Astrocyte (in vitro differentiated cells and primary cell): ENCODE measurements around the gene C13orf46. TPM values are rescaled to one million over a fixed set of nuclear protein-coding genes. Genes with fewer than 3 reads are reported as not detected.

ENCODE experiments used
- DNase-seq: peaks from one replicate; pipeline ENCODE4 v3.0.0-alpha.2; 2010; ENCODE audit warnings: low read depth
- FAIRE-seq: peaks from 2 replicates; lab custom pipeline; 2011; peaks lifted over from hg19 to GRCh38; lab: Jason Lieb, UNC
- H2AFZ ChIP-seq: 2 replicates; pipeline ENCODE4 v1.6.0; 2012; ENCODE audit warnings: low read depth, low read length, inconsistent platforms
- H3K27ac ChIP-seq: 2 replicates; pipeline ENCODE4 v1.5.1; 2011; ENCODE audit warnings: low read depth, low read length, inconsistent platforms
- H3K27me3 ChIP-seq: 2 replicates; pipeline ENCODE4 v1.6.0; 2011; ENCODE audit warnings: low read length, inconsistent platforms; ENCODE audit not compliant: insufficient read depth
- H3K36me3 ChIP-seq: 2 replicates; pipeline ENCODE4 v1.5.1; 2011; ENCODE audit warnings: low read length, inconsistent platforms; ENCODE audit not compliant: insufficient read depth
- H3K4me1 ChIP-seq: 2 replicates; pipeline ENCODE4 v1.5.1; 2011; ENCODE audit warnings: low read length, inconsistent platforms; ENCODE audit not compliant: insufficient read depth
- H3K4me2 ChIP-seq: 2 replicates; pipeline ENCODE4 v1.6.0; 2012; ENCODE audit warnings: low read length, inconsistent platforms
- H3K4me3 ChIP-seq: 2 replicates; pipeline ENCODE4 v1.5.1; 2011; ENCODE audit warnings: low read depth, mild to moderate bottlenecking, low read length, inconsistent platforms; ENCODE audit not compliant: insufficient read depth
- H3K79me2 ChIP-seq: 2 replicates; pipeline ENCODE4 v1.6.0; 2012; ENCODE audit warnings: mild to moderate bottlenecking, low read length, inconsistent platforms; ENCODE audit not compliant: insufficient read depth
- H3K9ac ChIP-seq: 2 replicates; pipeline ENCODE4 v1.6.0; 2012; ENCODE audit warnings: mild to moderate bottlenecking, low read length, inconsistent platforms
- H3K9me3 ChIP-seq: 2 replicates; pipeline ENCODE4 v1.5.1; 2012; ENCODE audit warnings: low read depth, mild to moderate bottlenecking, low read length, inconsistent platforms; ENCODE audit not compliant: insufficient read depth
- H4K20me1 ChIP-seq: 2 replicates; pipeline ENCODE4 v1.6.0; 2012; ENCODE audit warnings: low read length, inconsistent platforms; ENCODE audit not compliant: insufficient read depth
- H3K27ac Mint-ChIP-seq: one replicate; pipeline ENCODE4 v1.8.0; 2021; ENCODE audit warnings: mild to moderate bottlenecking, mixed read lengths; ENCODE audit not compliant: unreplicated experiment
- H3K27me3 Mint-ChIP-seq: one replicate; pipeline ENCODE4 v1.8.0; 2021; ENCODE audit warnings: low read depth, mixed read lengths; ENCODE audit not compliant: unreplicated experiment
- H3K36me3 Mint-ChIP-seq: one replicate; pipeline ENCODE4 v1.8.0; 2021; ENCODE audit warnings: low read depth, mixed read lengths; ENCODE audit not compliant: unreplicated experiment
- H3K4me1 Mint-ChIP-seq: one replicate; pipeline ENCODE4 v1.8.0; 2021; ENCODE audit warnings: low read depth, mixed read lengths; ENCODE audit not compliant: unreplicated experiment
- H3K4me3 Mint-ChIP-seq: one replicate; pipeline ENCODE4 v1.8.0; 2021; ENCODE audit warnings: mild to moderate bottlenecking, moderate library complexity, mixed read lengths; ENCODE audit not compliant: unreplicated experiment
- H3K9me3 Mint-ChIP-seq: one replicate; pipeline ENCODE4 v1.8.0; 2021; ENCODE audit warnings: mild to moderate bottlenecking, mixed read lengths; ENCODE audit not compliant: unreplicated experiment
- EZH2 ChIP-seq: IDR thresholded peaks from 2 replicates; pipeline ENCODE4 v1.6.1; 2012; ENCODE audit warnings: mild to moderate bottlenecking, low read length, inconsistent platforms; ENCODE audit not compliant: insufficient read depth
- total RNA-seq: library from RNA; stranded (reverse); gene quantifications from 2 replicates; pipeline ENCODE4 v1.2.1, GENCODE V29; 2021
- TF ChIP-seq, protein P1 (sequence below): IDR thresholded peaks from 2 replicates; pipeline ENCODE4 v1.5.1; 2011; ENCODE audit warnings: low read depth, mild to moderate bottlenecking, inconsistent platforms, low read length, moderate library complexity; ENCODE audit not compliant: insufficient read depth

The C13orf46 gene
- total RNA-seq, 1 donor from 2014 or later = 5.0 TPM

DNA sequence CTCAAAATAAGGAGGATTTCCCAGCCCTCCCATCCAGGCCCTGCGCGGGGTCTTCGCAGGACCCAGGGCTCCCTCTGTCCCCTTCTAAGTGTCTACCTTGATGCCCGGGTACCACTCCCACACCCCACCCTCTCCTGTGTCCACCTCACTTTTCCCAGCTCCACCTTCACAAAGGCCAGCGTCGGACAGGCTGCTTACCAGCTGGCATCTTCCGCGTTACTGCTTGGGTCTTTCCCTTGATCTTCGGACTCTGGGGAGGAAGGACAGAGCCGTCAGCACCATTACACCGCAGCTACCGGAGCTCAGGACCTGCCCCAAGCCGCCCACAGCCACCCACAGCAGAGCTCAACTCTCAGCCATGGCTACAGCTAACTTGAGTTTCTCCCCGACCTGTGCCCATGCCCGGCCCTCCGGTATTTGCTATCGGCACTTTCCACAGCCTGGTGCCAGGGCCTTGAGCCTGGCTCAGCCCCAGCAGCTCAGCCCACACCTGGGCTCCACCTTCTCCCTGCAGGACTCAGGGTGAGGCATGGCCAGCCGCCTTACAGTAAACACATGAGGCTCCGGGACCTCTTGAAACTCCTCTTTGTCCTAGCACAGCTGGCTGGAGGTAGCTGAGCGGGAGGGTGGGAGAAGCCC lies 3.8 kb downstream of the C13orf46 start:
- no peak overlapping the region for H2AFZ ChIP-seq
- no peak overlapping the region for H3K9ac ChIP-seq
- no peak overlapping the region for H3K4me2 ChIP-seq
- H3K9me3 ChIP-seq = no peaks in the 10 kb centered on the region
- no peaks in the 10 kb centered on the region for H3K27me3 ChIP-seq
- peaks cover 4% of the 10 kb centered on the region for H3K4me1 ChIP-seq
- Mint-ChIP-seq H3K27me3 (no peaks in the 10 kb centered on the region), H3K36me3 (peaks cover 11% of the 10 kb centered on the region), H3K4me1 (no peaks in the 10 kb centered on the region), H3K27ac (no peak overlapping the region), H3K9me3 (no peaks in the 10 kb centered on the region), H3K4me3 (no peak overlapping the region)
- no peak for DNase-seq
- H3K4me3 ChIP-seq = no peak overlapping the region
- peaks cover 10% of the 10 kb centered on the region for H3K36me3 ChIP-seq
- no peak overlapping the region for H3K27ac ChIP-seq
- no peak for TF ChIP-seq EZH2
- TF ChIP-seq, protein P1, sequence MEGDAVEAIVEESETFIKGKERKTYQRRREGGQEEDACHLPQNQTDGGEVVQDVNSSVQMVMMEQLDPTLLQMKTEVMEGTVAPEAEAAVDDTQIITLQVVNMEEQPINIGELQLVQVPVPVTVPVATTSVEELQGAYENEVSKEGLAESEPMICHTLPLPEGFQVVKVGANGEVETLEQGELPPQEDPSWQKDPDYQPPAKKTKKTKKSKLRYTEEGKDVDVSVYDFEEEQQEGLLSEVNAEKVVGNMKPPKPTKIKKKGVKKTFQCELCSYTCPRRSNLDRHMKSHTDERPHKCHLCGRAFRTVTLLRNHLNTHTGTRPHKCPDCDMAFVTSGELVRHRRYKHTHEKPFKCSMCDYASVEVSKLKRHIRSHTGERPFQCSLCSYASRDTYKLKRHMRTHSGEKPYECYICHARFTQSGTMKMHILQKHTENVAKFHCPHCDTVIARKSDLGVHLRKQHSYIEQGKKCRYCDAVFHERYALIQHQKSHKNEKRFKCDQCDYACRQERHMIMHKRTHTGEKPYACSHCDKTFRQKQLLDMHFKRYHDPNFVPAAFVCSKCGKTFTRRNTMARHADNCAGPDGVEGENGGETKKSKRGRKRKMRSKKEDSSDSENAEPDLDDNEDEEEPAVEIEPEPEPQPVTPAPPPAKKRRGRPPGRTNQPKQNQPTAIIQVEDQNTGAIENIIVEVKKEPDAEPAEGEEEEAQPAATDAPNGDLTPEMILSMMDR = no peak
- H3K79me2 ChIP-seq = no peaks in the 10 kb centered on the region
- H4K20me1 ChIP-seq = peaks cover 13% of the 10 kb centered on the region
- no peak for FAIRE-seq

DNA sequence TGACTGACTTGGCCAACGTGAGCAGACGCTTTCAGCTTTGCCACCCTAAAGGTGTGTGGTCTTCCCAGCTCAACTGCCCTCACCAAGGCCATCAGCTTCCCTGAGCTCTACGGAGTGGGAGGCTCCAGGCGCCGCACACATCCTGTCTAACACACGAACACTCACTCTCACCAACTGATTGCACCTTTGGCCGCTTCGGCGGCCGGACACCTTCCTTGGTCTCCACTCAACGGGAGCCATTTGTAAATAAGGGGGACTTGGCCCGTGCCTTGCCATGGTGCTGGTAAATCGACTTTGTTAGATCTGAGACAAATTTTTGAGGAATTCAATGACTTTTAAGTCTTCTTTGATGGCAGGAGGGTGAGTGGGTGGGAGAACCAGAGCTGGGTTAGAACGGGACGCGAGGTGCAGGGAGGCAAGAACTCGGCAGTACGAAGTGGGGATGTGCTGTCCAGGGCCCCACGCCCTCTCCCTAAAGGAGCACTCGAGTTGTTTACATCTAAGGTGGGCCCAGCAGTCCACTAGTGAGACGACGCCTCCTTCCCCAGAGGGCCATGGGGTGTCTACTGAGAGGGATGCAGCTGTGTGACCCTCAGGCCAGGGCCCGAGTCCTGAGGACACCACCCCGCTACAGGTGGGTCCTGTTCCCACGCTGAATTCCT lies 4.4 kb downstream of the C13orf46 start:
- Histone ChIP-seq H3K36me3 (peaks cover 4% of the 10 kb centered on the region), H3K4me2 (no peak overlapping the region), H3K27me3 (no peaks in the 10 kb centered on the region), H3K9me3 (no peaks in the 10 kb centered on the region), H3K4me3 (no peak overlapping the region), H4K20me1 (peaks cover 13% of the 10 kb centered on the region), H2AFZ (no peak overlapping the region), H3K4me1 (peaks cover 4% of the 10 kb centered on the region), H3K9ac (no peak overlapping the region), H3K79me2 (no peaks in the 10 kb centered on the region), H3K27ac (no peak overlapping the region)
- Mint-ChIP-seq H3K27me3 (no peaks in the 10 kb centered on the region), H3K36me3 (peaks cover 11% of the 10 kb centered on the region), H3K4me3 (no peak overlapping the region), H3K9me3 (no peaks in the 10 kb centered on the region), H3K4me1 (no peaks in the 10 kb centered on the region), H3K27ac (no peak overlapping the region)
- TF ChIP-seq, protein P1 = no peak
- TF ChIP-seq EZH2 = no peak
- DNase-seq (no peak), FAIRE-seq (no peak)
